H9 (cell line): Measurements from ENCODE around the gene SEC22A. TPM values are rescaled to one million over a fixed set of nuclear protein-coding genes. Genes with fewer than 3 reads are reported as not detected.

ENCODE experiments used
- DNase-seq: peaks from one replicate; pipeline ENCODE4 v3.0.0-alpha.2; 2017
- H2AFZ ChIP-seq: one replicate; pipeline ENCODE4 v1.6.1; 2013; ENCODE audit warnings: mild to moderate bottlenecking, low read length, control low read depth, moderate library complexity
- H2AK5ac ChIP-seq: 2 replicates; pipeline ENCODE4 v1.6.1; 2013; ENCODE audit warnings: low read length, control low read depth, mixed read lengths; ENCODE audit not compliant: insufficient read length
- H2BK120ac ChIP-seq: one replicate; pipeline ENCODE4 v1.6.1; 2013; ENCODE audit warnings: low read depth, mild to moderate bottlenecking, low read length, control low read depth, inconsistent platforms; ENCODE audit not compliant: poor library complexity, severe bottlenecking
- H2BK12ac ChIP-seq: 2 replicates; pipeline ENCODE4 v1.6.1; 2013; ENCODE audit warnings: low read length, control low read depth, mixed read lengths, low read depth; ENCODE audit not compliant: insufficient read length
- H2BK15ac ChIP-seq: 2 replicates; pipeline ENCODE4 v1.6.1; 2013; ENCODE audit warnings: low read depth, low read length, control low read depth
- H2BK20ac ChIP-seq: one replicate; pipeline ENCODE4 v1.6.1; 2013; ENCODE audit warnings: low read depth, mild to moderate bottlenecking, low read length, control low read depth, inconsistent platforms; ENCODE audit not compliant: poor library complexity, severe bottlenecking
- H2BK5ac ChIP-seq: 2 replicates; pipeline ENCODE4 v1.6.1; 2013; ENCODE audit warnings: low read length, control low read depth, mixed read lengths; ENCODE audit not compliant: insufficient read length
- H3K14ac ChIP-seq: 2 replicates; pipeline ENCODE4 v1.6.1; 2013; ENCODE audit warnings: low read length, control low read depth; ENCODE audit not compliant: insufficient read depth
- H3K18ac ChIP-seq: 2 replicates; pipeline ENCODE4 v1.6.1; 2013; ENCODE audit warnings: low read depth, mild to moderate bottlenecking, mixed read lengths, low read length, control low read depth; ENCODE audit not compliant: insufficient read length
- H3K23ac ChIP-seq: 2 replicates; pipeline ENCODE4 v1.6.1; 2013; ENCODE audit warnings: low read length, control low read depth, mixed read lengths, low read depth; ENCODE audit not compliant: insufficient read length
- H3K23me2 ChIP-seq: 2 replicates; pipeline ENCODE4 v1.6.1; 2013; ENCODE audit warnings: low read depth, mild to moderate bottlenecking, mixed read lengths, low read length, control low read depth; ENCODE audit not compliant: insufficient read length, poor library complexity, severe bottlenecking
- H3K27ac ChIP-seq: 2 replicates; pipeline ENCODE4 v1.5.1; 2013; ENCODE audit warnings: low read length, control low read depth, mixed read lengths, low read depth; ENCODE audit not compliant: insufficient read length
- H3K27me3 ChIP-seq: 2 replicates; pipeline ENCODE4 v1.6.1; 2013; ENCODE audit warnings: low read length, control low read depth, inconsistent platforms; ENCODE audit not compliant: insufficient read depth
- H3K4ac ChIP-seq: 2 replicates; pipeline ENCODE4 v1.6.1; 2013; ENCODE audit warnings: low read depth, mild to moderate bottlenecking, control low read depth, inconsistent platforms, low read length, moderate library complexity
- H3K4me1 ChIP-seq: 2 replicates; pipeline ENCODE4 v1.6.1; 2013; ENCODE audit warnings: low read length, control low read depth, inconsistent platforms; ENCODE audit not compliant: insufficient read depth
- H3K4me2 ChIP-seq: 2 replicates; pipeline ENCODE4 v1.6.1; 2013; ENCODE audit warnings: low read length, control low read depth, mixed read lengths; ENCODE audit not compliant: insufficient read length, insufficient read depth
- H3K56ac ChIP-seq: 2 replicates; pipeline ENCODE4 v1.6.1; 2013; ENCODE audit warnings: low read depth, mild to moderate bottlenecking, mixed read lengths, low read length, control low read depth; ENCODE audit not compliant: insufficient read length
- H3K79me1 ChIP-seq: 2 replicates; pipeline ENCODE4 v1.6.1; 2013; ENCODE audit warnings: low read depth, mild to moderate bottlenecking, moderate library complexity, low read length, control low read depth, inconsistent platforms; ENCODE audit not compliant: insufficient read depth, poor library complexity, severe bottlenecking
- H3K79me2 ChIP-seq: 2 replicates; pipeline ENCODE4 v1.6.1; 2013; ENCODE audit warnings: low read length, control low read depth, inconsistent platforms; ENCODE audit not compliant: insufficient read depth
- H3K9ac ChIP-seq: 2 replicates; pipeline ENCODE4 v1.6.1; 2013; ENCODE audit warnings: low read length, control low read depth, mixed read lengths; ENCODE audit not compliant: insufficient read length; ENCODE audit errors: extremely low read depth
- H3K9me3 ChIP-seq: one replicate; pipeline ENCODE4 v1.6.1; 2013; ENCODE audit warnings: low read depth, low read length, inconsistent platforms; ENCODE audit not compliant: control insufficient read depth
- H3T11ph ChIP-seq: one replicate; pipeline ENCODE4 v1.6.1; 2013; ENCODE audit warnings: mild to moderate bottlenecking, low read length, control low read depth, inconsistent platforms
- H4K20me1 ChIP-seq: one replicate; pipeline ENCODE4 v1.6.1; 2013; ENCODE audit not compliant: control insufficient read depth, insufficient read length, insufficient read depth
- H4K5ac ChIP-seq: 2 replicates; pipeline ENCODE4 v1.6.1; 2013; ENCODE audit warnings: low read depth, mild to moderate bottlenecking, mixed read lengths, low read length, control low read depth; ENCODE audit not compliant: insufficient read length
- H4K8ac ChIP-seq: replicated peaks from 2 replicates; pipeline ENCODE4 v1.6.1; 2013; ENCODE audit warnings: low read length, control low read depth, mixed read lengths, low read depth; ENCODE audit not compliant: insufficient read length
- H4K91ac ChIP-seq: 2 replicates; pipeline ENCODE4 v1.6.1; 2013; ENCODE audit warnings: low read depth, mild to moderate bottlenecking, moderate library complexity, mixed read lengths, low read length, control low read depth; ENCODE audit not compliant: insufficient read length
- H3K27ac Mint-ChIP-seq, 3 experiments: 2 replicates in 2 of 3; 3 replicates in 1 of 3; pipeline ENCODE4 v1.8.0; 2020 to 2021; ENCODE audit warnings: mixed read lengths in 3 of 3, mild to moderate bottlenecking in 1 of 3, moderate library complexity in 1 of 3
- H3K27me3 Mint-ChIP-seq: 2 replicates; pipeline ENCODE4 v1.8.0; 2021; ENCODE audit warnings: low read depth, mild to moderate bottlenecking, moderate library complexity, mixed read lengths
- H3K36me3 Mint-ChIP-seq, 3 experiments: 2 replicates in 2 of 3; 3 replicates in 1 of 3; pipeline ENCODE4 v1.8.0; 2020 to 2021; ENCODE audit warnings: low read depth in 3 of 3, mixed read lengths in 3 of 3; ENCODE audit not compliant: insufficient read depth in 1 of 3
- H3K4me1 Mint-ChIP-seq, 2 experiments: 2 replicates each; pipeline ENCODE4 v1.8.0; 2020; ENCODE audit warnings: mixed read lengths in 2 of 2
- H3K4me3 Mint-ChIP-seq, 2 experiments: 2 replicates in 1 of 2; 3 replicates in 1 of 2; pipeline ENCODE4 v1.8.0; 2020 to 2021; ENCODE audit warnings: mild to moderate bottlenecking in 2 of 2, mixed read lengths in 2 of 2, moderate library complexity in 1 of 2
- H3K9me3 Mint-ChIP-seq, 2 experiments: 2 replicates in 1 of 2; 3 replicates in 1 of 2; pipeline ENCODE4 v1.8.0; 2020; ENCODE audit warnings: mild to moderate bottlenecking in 2 of 2, mixed read lengths in 2 of 2, moderate library complexity in 1 of 2
- WGBS: extraction: QIAGEN DNeasy Blood & Tissue Kit; methylation state at CpG from one replicate; pipeline ENCODE4 v1.1.7; 2013; ENCODE audit warnings: missing lambda C conversion rate, low lambda C conversion rate, mixed read lengths; ENCODE audit not compliant: insufficient read length; ENCODE audit errors: extremely low coverage; 5-methylcytosine and 5-hydroxymethylcytosine counted together
- total RNA-seq: library from RNA; stranded (reverse); gene quantifications from 2 replicates; pipeline ENCODE4 v1.2.1, GENCODE V29; 2021
- TF ChIP-seq, protein P1 (sequence below): fragments of 200-600 bp; sonication (generic); conservative IDR thresholded peaks from 3 replicates; pipeline ENCODE4 v1.8.0; 2021; ENCODE audit warnings: antibody characterized with exemption, mild to moderate bottlenecking

The SEC22A gene
- total RNA-seq, 1 experiment from 2014 or later: 9.9 TPM

DNA sequence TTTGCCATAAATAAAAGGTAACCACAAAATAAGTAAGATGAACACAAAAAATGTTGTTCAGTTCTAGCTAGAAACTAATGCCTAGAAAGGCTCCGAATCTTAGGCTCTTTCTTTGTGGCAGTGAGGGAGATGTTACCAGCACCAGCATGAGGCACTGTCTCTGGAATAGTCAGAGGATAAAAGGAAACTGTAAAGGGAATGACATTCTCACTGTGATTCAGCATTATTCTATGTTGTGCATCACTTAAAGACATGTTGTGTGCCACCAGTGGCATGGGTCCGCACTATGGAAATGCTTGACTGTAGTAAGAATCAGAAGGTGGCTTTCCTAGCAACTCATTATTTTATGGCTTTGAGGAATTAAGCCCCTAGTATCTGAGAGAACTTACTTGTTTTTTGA, 70.8 kb downstream of the SEC22A start:
- Histone ChIP-seq H3K18ac (no peak overlapping the region), H3K23ac (no peak overlapping the region), H2BK20ac (no peak overlapping the region), H4K20me1 (no peaks in the 10 kb centered on the region), H2BK12ac (no peak overlapping the region), H2BK120ac (no peak overlapping the region), H2AK5ac (no peak overlapping the region), H2AFZ (no peak overlapping the region), H3K9me3 (no peaks in the 10 kb centered on the region), H3K9ac (no peak overlapping the region), H2BK5ac (no peak overlapping the region), H3K4me1 (peaks cover 6% of the 10 kb centered on the region; the same call in 1 of the 2 replicates), H3K14ac (no peak overlapping the region), H2BK15ac (peak overlapping the region; percentile 84; the same call in 1 of the 2 replicates), H3K56ac (no peak overlapping the region), H3K79me1 (no peaks in the 10 kb centered on the region), H4K8ac (no peak overlapping the region), H4K91ac (no peak overlapping the region), H3K79me2 (no peaks in the 10 kb centered on the region), H3K4me2 (no peak overlapping the region), H4K5ac (no peak overlapping the region), H3K27me3 (no peaks in the 10 kb centered on the region), H3K27ac (no peak overlapping the region), H3K4ac (no peak overlapping the region), H3T11ph (no peak overlapping the region), H3K23me2 (no peaks in the 10 kb centered on the region)
- Mint-ChIP-seq H3K9me3 (no peaks in the 10 kb centered on the region), H3K36me3 (peaks cover 0 to 7% (median 7%) of the 10 kb centered on the region in 3 experiments; a peak in 4 of 7 replicates), H3K27me3 (no peaks in the 10 kb centered on the region), H3K4me3 (no peak overlapping the region), H3K27ac (no peak overlapping the region), H3K4me1 (peaks cover 9 to 11% of the 10 kb centered on the region in 2 experiments)
- WGBS: no CpG with 5 or more reads among the region's 2 CpGs
- DNase-seq: no peak
- TF ChIP-seq, protein P1, sequence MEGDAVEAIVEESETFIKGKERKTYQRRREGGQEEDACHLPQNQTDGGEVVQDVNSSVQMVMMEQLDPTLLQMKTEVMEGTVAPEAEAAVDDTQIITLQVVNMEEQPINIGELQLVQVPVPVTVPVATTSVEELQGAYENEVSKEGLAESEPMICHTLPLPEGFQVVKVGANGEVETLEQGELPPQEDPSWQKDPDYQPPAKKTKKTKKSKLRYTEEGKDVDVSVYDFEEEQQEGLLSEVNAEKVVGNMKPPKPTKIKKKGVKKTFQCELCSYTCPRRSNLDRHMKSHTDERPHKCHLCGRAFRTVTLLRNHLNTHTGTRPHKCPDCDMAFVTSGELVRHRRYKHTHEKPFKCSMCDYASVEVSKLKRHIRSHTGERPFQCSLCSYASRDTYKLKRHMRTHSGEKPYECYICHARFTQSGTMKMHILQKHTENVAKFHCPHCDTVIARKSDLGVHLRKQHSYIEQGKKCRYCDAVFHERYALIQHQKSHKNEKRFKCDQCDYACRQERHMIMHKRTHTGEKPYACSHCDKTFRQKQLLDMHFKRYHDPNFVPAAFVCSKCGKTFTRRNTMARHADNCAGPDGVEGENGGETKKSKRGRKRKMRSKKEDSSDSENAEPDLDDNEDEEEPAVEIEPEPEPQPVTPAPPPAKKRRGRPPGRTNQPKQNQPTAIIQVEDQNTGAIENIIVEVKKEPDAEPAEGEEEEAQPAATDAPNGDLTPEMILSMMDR: no peak
